H1 (cell line): Measurements from ENCODE around the gene CBARP. TPM values are rescaled to one million over a fixed set of nuclear protein-coding genes. Genes with fewer than 3 reads are reported as not detected.

Source experiments
- CTCF ChIA-PET: fragments of 300-600 bp; sonication (Branson Sonifier 250); formaldehyde crosslinking; loops from one replicate; lab custom pipeline; 2021; ENCODE audit not compliant: partially characterized antibody; lab: Charles Lee
- POLR2A ChIA-PET: fragments of 300-600 bp; sonication (Branson Sonifier 250); formaldehyde crosslinking; loops from one replicate; lab custom pipeline; 2021; ENCODE audit warnings: inconsistent platforms; ENCODE audit not compliant: partially characterized antibody; lab: Charles Lee
- DNase-seq, 2 experiments: peaks; one replicate each; pipeline versions ENCODE4 v3.0.0 to v3.0.0-alpha.2; 2010 to 2022; ENCODE audit warnings: low spot score in 2 of 2, low read depth in 1 of 2, mixed read lengths in 1 of 2
- FAIRE-seq: peaks from 2 replicates; lab custom pipeline; 2011; peaks lifted over from hg19 to GRCh38; lab: Jason Lieb, UNC
- H2AFZ ChIP-seq: 2 replicates; pipeline ENCODE4 v1.8.1; 2012; ENCODE audit warnings: low read length, inconsistent platforms
- H2AK5ac ChIP-seq: 2 replicates; pipeline ENCODE4 v1.6.1; 2013; ENCODE audit warnings: low read depth, low read length
- H2BK120ac ChIP-seq: replicated peaks from 2 replicates; pipeline ENCODE3; 2013; ENCODE audit warnings: low read depth, low read length, inconsistent platforms
- H2BK12ac ChIP-seq: 2 replicates; pipeline ENCODE4 v1.6.1; 2013; ENCODE audit warnings: low read depth, low read length
- H2BK15ac ChIP-seq: 2 replicates; pipeline ENCODE4 v1.6.1; 2013; ENCODE audit warnings: low read length
- H2BK20ac ChIP-seq: 2 replicates; pipeline ENCODE4 v1.6.1; 2013; ENCODE audit warnings: low read length
- H2BK5ac ChIP-seq: 2 replicates; pipeline ENCODE4 v1.6.1; 2013; ENCODE audit warnings: low read depth, low read length
- H3K14ac ChIP-seq: 2 replicates; pipeline ENCODE4 v1.6.1; 2013; ENCODE audit warnings: inconsistent platforms; ENCODE audit not compliant: insufficient read length
- H3K18ac ChIP-seq: 2 replicates; pipeline ENCODE4 v1.6.1; 2013; ENCODE audit warnings: low read length; ENCODE audit errors: extremely low read depth
- H3K23ac ChIP-seq: 2 replicates; pipeline ENCODE4 v1.6.1; 2013; ENCODE audit warnings: inconsistent platforms; ENCODE audit not compliant: insufficient read length
- H3K23me2 ChIP-seq: 2 replicates; pipeline ENCODE4 v1.6.1; 2013; ENCODE audit warnings: low read depth, low read length
- H3K27ac ChIP-seq: 2 replicates; pipeline ENCODE4 v1.6.1; 2011; ENCODE audit warnings: low read depth, low read length, inconsistent platforms
- H3K27me3 ChIP-seq, 4 experiments: replicated peaks in 1 of 4; 1 replicate in 1 of 4; 2 replicates in 3 of 4; pipeline versions ENCODE4 v1.6.1 to v1.8.1; 2011 to 2013; ENCODE audit warnings: low read length in 3 of 4, mild to moderate bottlenecking in 3 of 4, inconsistent platforms in 2 of 4, mixed read lengths in 2 of 4, moderate library complexity in 1 of 4; ENCODE audit not compliant: control insufficient read depth in 3 of 4, insufficient read depth in 3 of 4; ENCODE audit errors: extremely low read depth in 1 of 4
- H3K36me3 ChIP-seq, 4 experiments: 2 replicates each; pipeline versions ENCODE4 v1.6.1 to v1.8.1; 2011 to 2013; ENCODE audit warnings: mild to moderate bottlenecking in 4 of 4, low read length in 3 of 4, moderate library complexity in 2 of 4, control low read depth in 1 of 4, inconsistent platforms in 1 of 4; ENCODE audit not compliant: insufficient read depth in 4 of 4, control insufficient read depth in 2 of 4
- H3K4ac ChIP-seq: replicated peaks from 2 replicates; pipeline ENCODE3; 2013; ENCODE audit warnings: low read length, low read depth, mixed read lengths, inconsistent platforms; ENCODE audit not compliant: insufficient read length
- H3K4me1 ChIP-seq, 4 experiments: replicated peaks in 1 of 4; 1 replicate in 1 of 4; 2 replicates in 3 of 4; pipeline versions ENCODE4 v1.6.1 to v1.8.1; 2011 to 2013; ENCODE audit warnings: low read length in 3 of 4, inconsistent platforms in 2 of 4, mixed read lengths in 1 of 4; ENCODE audit not compliant: insufficient read depth in 4 of 4, control insufficient read depth in 3 of 4
- H3K4me2 ChIP-seq, 2 experiments: 2 replicates each; pipeline versions ENCODE4 v1.6.1 to v1.8.1; 2011 to 2013; ENCODE audit warnings: low read depth in 2 of 2, low read length in 2 of 2, control low read depth in 1 of 2, inconsistent platforms in 1 of 2, mild to moderate bottlenecking in 1 of 2; ENCODE audit not compliant: insufficient read depth in 1 of 2
- H3K4me3 ChIP-seq, 4 experiments: fragments of 200-600, 300-600 bp in 1 of 4; sonication (generic), shearing (Covaris generic), sonication (Bioruptor Twin) in 1 of 4; 2 replicates each; pipeline versions ENCODE4 v1.5.1 to v1.8.1; 2011 to 2016; ENCODE audit warnings: low read length in 4 of 4, low read depth in 3 of 4, control low read depth in 2 of 4, inconsistent platforms in 2 of 4, mild to moderate bottlenecking in 2 of 4, mixed read lengths in 1 of 4, moderate library complexity in 1 of 4; ENCODE audit not compliant: insufficient read depth in 2 of 4; ENCODE audit errors: extremely low read depth in 1 of 4
- H3K56ac ChIP-seq: replicated peaks from 2 replicates; pipeline ENCODE3; 2013; ENCODE audit warnings: low read depth, mild to moderate bottlenecking, mixed read lengths, low read length, inconsistent platforms; ENCODE audit not compliant: insufficient read length
- H3K79me1 ChIP-seq: 2 replicates; pipeline ENCODE4 v1.6.1; 2013; ENCODE audit warnings: low read depth, low read length, control low read depth
- H3K79me2 ChIP-seq, 2 experiments: 2 replicates each; pipeline versions ENCODE4 v1.6.1 to v1.8.1; 2012 to 2013; ENCODE audit warnings: low read length in 2 of 2, mild to moderate bottlenecking in 2 of 2, inconsistent platforms in 1 of 2; ENCODE audit not compliant: insufficient read depth in 2 of 2, control insufficient read depth in 1 of 2
- H3K9ac ChIP-seq, 4 experiments: replicated peaks in 1 of 4; 1 replicate in 1 of 4; 2 replicates in 3 of 4; pipeline versions ENCODE4 v1.6.1 to v1.8.1; 2011 to 2013; ENCODE audit warnings: low read depth in 3 of 4, low read length in 3 of 4, control low read depth in 2 of 4, mild to moderate bottlenecking in 2 of 4, moderate library complexity in 2 of 4, inconsistent platforms in 1 of 4; ENCODE audit errors: extremely low read depth in 1 of 4
- H3K9me3 ChIP-seq, 2 experiments: 2 replicates each; pipeline versions ENCODE4 v1.6.1 to v1.8.1; 2012 to 2013; ENCODE audit warnings: mild to moderate bottlenecking in 2 of 2, moderate library complexity in 2 of 2, control low read depth in 1 of 2, inconsistent platforms in 1 of 2, low read depth in 1 of 2, low read length in 1 of 2, mixed read lengths in 1 of 2; ENCODE audit not compliant: insufficient read depth in 2 of 2
- H4K20me1 ChIP-seq, 2 experiments: replicated peaks in 1 of 2; 2 replicates each; pipeline versions ENCODE3 to v1.8.1; 2011 to 2013; ENCODE audit warnings: inconsistent platforms in 2 of 2, low read length in 2 of 2, mild to moderate bottlenecking in 1 of 2; ENCODE audit not compliant: insufficient read depth in 2 of 2, control insufficient read depth in 1 of 2
- H4K5ac ChIP-seq: 2 replicates; pipeline ENCODE4 v1.6.1; 2013; ENCODE audit warnings: low read length, low read depth, mixed read lengths, inconsistent platforms; ENCODE audit not compliant: insufficient read length
- H4K8ac ChIP-seq: 2 replicates; pipeline ENCODE4 v1.8.0; 2013; ENCODE audit warnings: mild to moderate bottlenecking, moderate library complexity, low read length, inconsistent platforms; ENCODE audit not compliant: insufficient read depth; ENCODE audit errors: extremely low read depth
- H4K91ac ChIP-seq: replicated peaks from 2 replicates; pipeline ENCODE3; 2013; ENCODE audit warnings: low read length, mixed read lengths, inconsistent platforms; ENCODE audit not compliant: insufficient read length
- ASH2L ChIP-seq: fragments of 200-600, 300-600 bp; sonication (generic); IDR thresholded peaks from one replicate; pipeline ENCODE4 v1.7.1; 2017; ENCODE audit warnings: low read length
- CBX5 ChIP-seq: fragments of 300-800, 300-1000 bp; sonication (generic); IDR thresholded peaks from 2 replicates; pipeline ENCODE4 v1.7.1; 2016; ENCODE audit warnings: antibody characterized with exemption, low read length, low read depth
- CHD1 ChIP-seq: IDR thresholded peaks from 2 replicates; pipeline ENCODE4 v1.6.1; 2012; ENCODE audit warnings: low read depth, low read length, improper control_type of control experiment
- CHD2 ChIP-seq: IDR thresholded peaks from 2 replicates; pipeline ENCODE4 v1.6.1; 2012; ENCODE audit warnings: low read length, improper control_type of control experiment
- EZH2 ChIP-seq: fragments of 200-600 bp; sonication (generic); IDR thresholded peaks from 2 replicates; pipeline ENCODE4 v1.7.1; 2012; ENCODE audit warnings: low read depth, mild to moderate bottlenecking, moderate library complexity, low read length, inconsistent platforms; ENCODE audit not compliant: severe bottlenecking
- HDAC2 ChIP-seq, 2 experiments: fragments of 300-600 bp in 1 of 2; sonication (generic) in 1 of 2; IDR thresholded peaks; 2 replicates each; pipeline ENCODE4 v1.6.1; 2011 to 2012; ENCODE audit warnings: low read depth in 2 of 2, low read length in 2 of 2, mild to moderate bottlenecking in 2 of 2, moderate library complexity in 2 of 2, borderline replicate concordance in 1 of 2, inconsistent platforms in 1 of 2
- HDAC6 ChIP-seq: IDR thresholded peaks from one replicate; pipeline ENCODE4 v1.7.1; 2012; ENCODE audit warnings: low read depth, mild to moderate bottlenecking, inconsistent platforms, low read length, moderate library complexity
- NANOG ChIP-seq: IDR thresholded peaks from 2 replicates; pipeline ENCODE4 v1.6.1; 2011; ENCODE audit warnings: low read length, low read depth, mild to moderate bottlenecking, inconsistent platforms; ENCODE audit not compliant: insufficient read depth, poor library complexity, severe bottlenecking
- PHF8 ChIP-seq: fragments of 200-600 bp; sonication (generic); conservative IDR thresholded peaks from 2 replicates; pipeline ENCODE4 v1.7.1; 2012; ENCODE audit warnings: low read depth, mild to moderate bottlenecking, inconsistent platforms, low read length, moderate library complexity
- POU5F1 ChIP-seq: IDR thresholded peaks from 2 replicates; pipeline ENCODE4 v1.6.1; 2011; ENCODE audit warnings: low read depth, mild to moderate bottlenecking, low read length, moderate library complexity
- SIRT6 ChIP-seq: IDR thresholded peaks from one replicate; pipeline ENCODE4 v1.7.1; 2012; ENCODE audit warnings: low read length, inconsistent platforms
- SP4 ChIP-seq: IDR thresholded peaks from 2 replicates; pipeline ENCODE4 v1.6.1; 2012; ENCODE audit warnings: low read length, inconsistent platforms
- TAF1 ChIP-seq: IDR thresholded peaks from 2 replicates; pipeline ENCODE4 v1.6.1; 2011; ENCODE audit warnings: mild to moderate bottlenecking, low read depth, low read length
- TAF7 ChIP-seq: optimal IDR thresholded peaks from 2 replicates; pipeline ENCODE3; 2011; ENCODE audit warnings: low read depth, mild to moderate bottlenecking, inconsistent platforms, low read length, moderate library complexity, borderline replicate concordance
- WGBS, 2 experiments: shearing (Covaris generic) in 1 of 2; methylation state at CpG; one replicate each; pipeline versions ENCODE4 v1.1.6 to v1.1.7; 2013 to 2015; ENCODE audit warnings: low lambda C conversion rate in 2 of 2, mixed read lengths in 2 of 2, inconsistent platforms in 1 of 2, low coverage in 1 of 2, missing lambda C conversion rate in 1 of 2; ENCODE audit not compliant: insufficient replicate concordance in 2 of 2, insufficient coverage in 1 of 2, insufficient read length in 1 of 2; ENCODE audit errors: extremely low coverage in 1 of 2, missing lambda C conversion rate in 1 of 2; 5-methylcytosine and 5-hydroxymethylcytosine counted together
- polyA plus RNA-seq, 7 experiments: library from polyadenylated mRNA; depleted of rRNA in 3 of 7; stranded (reverse) in 5 of 7; unstranded in 2 of 7; fragments of >200 nt in 5 of 7; fragments of 200-250 nt in 2 of 7; gene quantifications; 1 replicate in 5 of 7; 2 replicates in 1 of 7; 4 replicates in 1 of 7; pipeline versions ENCODE4 v1.2.1 to v1.2.3, GENCODE V29; 2011 to 2013; ENCODE audit warnings: missing spikeins in 2 of 7, mixed read lengths in 2 of 7
- total RNA-seq: library from RNA; stranded (reverse); fragmentation: NEBNext Ultra II Directional; extraction: Animal tissue kit (Norgen Biotek cat#: 25700); gene quantifications from 2 replicates; pipeline ENCODE4 v1.2.1, GENCODE V29; 2021

CBARP gene
- total and polyA plus RNA-seq, 2 of the 8 experiments (the other 6 are each of a cell fraction or from before 2014, with no cell fraction given): 4.9 to 14.7 TPM

- no peak for FAIRE-seq
- H2BK15ac ChIP-seq: no peak overlapping the region
- no peak overlapping the region; the same call in 1 of the 2 replicates for H2BK5ac ChIP-seq
- no peak for TF ChIP-seq CHD2
- TF ChIP-seq TAF7: no peak
- no peak for TF ChIP-seq SP4
- TF ChIP-seq HDAC2 (IDR thresholded peaks at IDR 0.05; ENCODE audit: borderline replicate concordance in 1 of 2, low read depth in 2 of 2, low read length in 2 of 2): no peak
- no peak for TF ChIP-seq CHD1
- TF ChIP-seq NANOG: no peak
- TF ChIP-seq CBX5: no peak
- TF ChIP-seq POU5F1: no peak
- no peak for TF ChIP-seq TAF1
- TF ChIP-seq ASH2L: no peak
- no peak for TF ChIP-seq PHF8
- no peak for TF ChIP-seq HDAC6
- no peak for TF ChIP-seq SIRT6
- TF ChIP-seq EZH2: no peak
Observed at GRCh38 chr19:1239420-1239795, 1.6 kb upstream of the CBARP start.

More at GRCh38 chr19:1239420-1239795, 1.6 kb upstream of the CBARP start:
- Histone ChIP-seq H2BK20ac (no peak overlapping the region), H4K20me1 (peaks cover 0 to 15% of the 10 kb centered on the region in 2 experiments), H4K8ac (no peak overlapping the region), H2AK5ac (no peak overlapping the region), H3K23me2 (peaks cover 15% of the 10 kb centered on the region; the same call in 1 of the 2 replicates), H4K91ac (peak overlapping the region; percentile 80), H3K14ac (no peak overlapping the region), H3K79me1 (peaks cover 9% of the 10 kb centered on the region), H3K9me3 (no peaks in the 10 kb centered on the region), H3K4ac (no peak overlapping the region), H3K4me2 (peak overlapping the region; percentile 57 to 79; a peak in 3 of 4 replicates), H2AFZ (no peak overlapping the region), H3K36me3 (peaks cover 2 to 14% (median 3%) of the 10 kb centered on the region in 4 experiments; a peak in 5 of 8 replicates), H3K9ac (no peak overlapping the region), H3K56ac (no peak overlapping the region), H3K4me1 (peaks cover 0 to 17% (median 11%) of the 10 kb centered on the region in 4 experiments; a peak in 5 of 7 replicates), H3K27ac (no peak overlapping the region), H3K27me3 (no peaks in the 10 kb centered on the region), H3K18ac (peak overlapping the region; percentile 48; the same call in 1 of the 2 replicates), H3K79me2 (peaks cover 0 to 7% of the 10 kb centered on the region in 2 experiments; a peak in 1 of 4 replicates), H2BK12ac (peak overlapping the region; percentile 27; the same call in 1 of the 2 replicates), H3K4me3 (peak overlapping the region in 1 of 4 experiments; percentile 59; a peak in 2 of 8 replicates), H2BK120ac (no peak overlapping the region), H3K23ac (no peak overlapping the region), H4K5ac (no peak overlapping the region)
- ChIA-PET CTCF (interaction anchor here (0.6 to 2.4 kb wide), 5 partner anchors 9 to 169 kb away, joined by 3 to 9 read pairs (median 3); no protein-coding TSS in a partner anchor), POLR2A (interaction anchor here (1.8 to 10.1 kb wide), 4 partner anchors 16 to 136 kb away, joined by 5 to 355 read pairs (median 7); partner anchors contain the start of genes CIRBP and GPX4)
- 89% methylated on average over 11 of the region's 11 CpGs; no CpG with 5 or more reads in 1 of the 2 experiments for WGBS, 2 experiments
- no peak for DNase-seq
